Measurements from ENCODE around the gene APBA1. TPM values are rescaled to one million over a fixed set of nuclear protein-coding genes. Genes with fewer than 3 reads are reported as not detected.

Gene APBA1
- total and polyA plus RNA-seq, 9 of the 15 experiments (the other 6 are each of a cell fraction or from before 2014, with no cell fraction given): 0.01 to 0.02 TPM; not detected in 7

DNA sequence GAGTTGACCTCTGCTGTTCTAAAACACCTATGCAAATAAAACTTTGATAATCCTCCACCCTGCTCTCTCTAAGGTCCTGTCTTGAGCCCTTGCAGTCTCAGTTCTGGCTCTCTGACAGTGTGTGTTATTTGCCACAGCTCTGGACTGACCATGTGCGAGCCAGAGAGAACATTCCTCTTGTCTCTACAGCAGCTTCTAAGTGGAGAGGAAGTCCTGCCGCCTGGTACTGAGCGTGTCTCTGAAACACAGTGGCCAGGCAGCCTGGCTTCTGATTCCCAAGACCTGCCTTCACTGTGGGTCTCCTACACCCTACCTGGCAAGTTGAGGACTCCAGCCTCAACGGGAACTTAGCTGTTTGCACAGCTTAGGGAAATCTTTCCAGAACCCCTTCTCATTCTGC, 285.5 kb downstream of the APBA1 start:
- DNase-seq (ENCODE audit: extremely low read depth in 1 of 4, low spot score in 3 of 4) (no peak), ATAC-seq (no peak), FAIRE-seq (no peak)
- Histone ChIP-seq H3K79me2 (ENCODE audit: control insufficient read depth, insufficient read depth, low read length) (no peaks in the 10 kb centered on the region), H3K27ac (ENCODE audit: extremely low read depth, low read depth, low read length) (no peak overlapping the region), H3K4me3 (no peak overlapping the region), H4K20me1 (replicated peaks; ENCODE audit: control insufficient read depth, insufficient read depth, low read length) (no peaks in the 10 kb centered on the region), H3K27me3 (ENCODE audit: control insufficient read depth in 2 of 2, insufficient read depth in 2 of 2, low read length in 2 of 2) (peaks cover 2 to 27% of the 10 kb centered on the region in 2 experiments; a peak in 4 of 5 replicates), H3K9ac (ENCODE audit: insufficient read depth in 1 of 2, low read depth in 2 of 2, low read length in 2 of 2) (no peak overlapping the region), H3K4me1 (replicated peaks in 1 of 2; ENCODE audit: control insufficient read depth in 2 of 2, insufficient read depth in 2 of 2, low read length in 2 of 2) (no peaks in the 10 kb centered on the region), H2AFZ (ENCODE audit: low read depth, low read length) (no peak overlapping the region), H3K9me1 (ENCODE audit: control insufficient read depth, insufficient read depth, low read length) (no peaks in the 10 kb centered on the region), H3K9me3 (replicated peaks; ENCODE audit: control insufficient read depth, insufficient read depth, low read depth, low read length) (no peaks in the 10 kb centered on the region), H3K4me2 (ENCODE audit: insufficient read depth, low read length) (no peak overlapping the region), H3K36me3 (ENCODE audit: control insufficient read depth, insufficient read depth, low read length) (no peaks in the 10 kb centered on the region)
- ChIA-PET POLR2A (no interaction called here), CTCF (ENCODE audit: low intra/inter-chr PET ratio) (no interaction called here)
- no TSS peak for BruUV-seq (replicated peaks)
- in situ Hi-C loops (cut with MboI): no loop called here
- intact Hi-C loops (cut with micrococcal nuclease): no loop called here
- 3% methylated on average over 4 of the region's 4 CpGs for WGBS (ENCODE audit: insufficient coverage, low coverage, missing lambda C conversion rate)
- no peak for TF ChIP-seq NCOA6 (IDR thresholded peaks at IDR 0.05)
- TF ChIP-seq U2AF1 (optimal IDR thresholded peaks at IDR 0.05; ENCODE audit: low read depth, low read length): no peak
- TF ChIP-seq, protein P1, sequence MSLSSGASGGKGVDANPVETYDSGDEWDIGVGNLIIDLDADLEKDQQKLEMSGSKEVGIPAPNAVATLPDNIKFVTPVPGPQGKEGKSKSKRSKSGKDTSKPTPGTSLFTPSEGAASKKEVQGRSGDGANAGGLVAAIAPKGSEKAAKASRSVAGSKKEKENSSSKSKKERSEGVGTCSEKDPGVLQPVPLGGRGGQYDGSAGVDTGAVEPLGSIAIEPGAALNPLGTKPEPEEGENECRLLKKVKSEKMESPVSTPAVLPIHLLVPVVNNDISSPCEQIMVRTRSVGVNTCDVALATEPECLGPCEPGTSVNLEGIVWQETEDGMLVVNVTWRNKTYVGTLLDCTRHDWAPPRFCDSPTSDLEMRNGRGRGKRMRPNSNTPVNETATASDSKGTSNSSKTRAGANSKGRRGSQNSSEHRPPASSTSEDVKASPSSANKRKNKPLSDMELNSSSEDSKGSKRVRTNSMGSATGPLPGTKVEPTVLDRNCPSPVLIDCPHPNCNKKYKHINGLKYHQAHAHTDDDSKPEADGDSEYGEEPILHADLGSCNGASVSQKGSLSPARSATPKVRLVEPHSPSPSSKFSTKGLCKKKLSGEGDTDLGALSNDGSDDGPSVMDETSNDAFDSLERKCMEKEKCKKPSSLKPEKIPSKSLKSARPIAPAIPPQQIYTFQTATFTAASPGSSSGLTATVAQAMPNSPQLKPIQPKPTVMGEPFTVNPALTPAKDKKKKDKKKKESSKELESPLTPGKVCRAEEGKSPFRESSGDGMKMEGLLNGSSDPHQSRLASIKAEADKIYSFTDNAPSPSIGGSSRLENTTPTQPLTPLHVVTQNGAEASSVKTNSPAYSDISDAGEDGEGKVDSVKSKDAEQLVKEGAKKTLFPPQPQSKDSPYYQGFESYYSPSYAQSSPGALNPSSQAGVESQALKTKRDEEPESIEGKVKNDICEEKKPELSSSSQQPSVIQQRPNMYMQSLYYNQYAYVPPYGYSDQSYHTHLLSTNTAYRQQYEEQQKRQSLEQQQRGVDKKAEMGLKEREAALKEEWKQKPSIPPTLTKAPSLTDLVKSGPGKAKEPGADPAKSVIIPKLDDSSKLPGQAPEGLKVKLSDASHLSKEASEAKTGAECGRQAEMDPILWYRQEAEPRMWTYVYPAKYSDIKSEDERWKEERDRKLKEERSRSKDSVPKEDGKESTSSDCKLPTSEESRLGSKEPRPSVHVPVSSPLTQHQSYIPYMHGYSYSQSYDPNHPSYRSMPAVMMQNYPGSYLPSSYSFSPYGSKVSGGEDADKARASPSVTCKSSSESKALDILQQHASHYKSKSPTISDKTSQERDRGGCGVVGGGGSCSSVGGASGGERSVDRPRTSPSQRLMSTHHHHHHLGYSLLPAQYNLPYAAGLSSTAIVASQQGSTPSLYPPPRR (CRISPR knock-in tag; IDR thresholded peaks at IDR 0.05; ENCODE audit: borderline replicate concordance): no peak
- TF ChIP-seq DPF2 (IDR thresholded peaks at IDR 0.05): no peak
- no peak for TF ChIP-seq BCOR (IDR thresholded peaks at IDR 0.05)
- TF ChIP-seq ZNF431 (CRISPR knock-in tag; IDR thresholded peaks at IDR 0.05): no peak
- TF ChIP-seq KLF13 (tag; IDR thresholded peaks at IDR 0.05; ENCODE audit: borderline replicate concordance, low read depth): no peak
- TF ChIP-seq SAFB2 (IDR thresholded peaks at IDR 0.05; ENCODE audit: borderline replicate concordance, low read depth, low read length, severe bottlenecking): no peak
- TF ChIP-seq, protein P2, sequence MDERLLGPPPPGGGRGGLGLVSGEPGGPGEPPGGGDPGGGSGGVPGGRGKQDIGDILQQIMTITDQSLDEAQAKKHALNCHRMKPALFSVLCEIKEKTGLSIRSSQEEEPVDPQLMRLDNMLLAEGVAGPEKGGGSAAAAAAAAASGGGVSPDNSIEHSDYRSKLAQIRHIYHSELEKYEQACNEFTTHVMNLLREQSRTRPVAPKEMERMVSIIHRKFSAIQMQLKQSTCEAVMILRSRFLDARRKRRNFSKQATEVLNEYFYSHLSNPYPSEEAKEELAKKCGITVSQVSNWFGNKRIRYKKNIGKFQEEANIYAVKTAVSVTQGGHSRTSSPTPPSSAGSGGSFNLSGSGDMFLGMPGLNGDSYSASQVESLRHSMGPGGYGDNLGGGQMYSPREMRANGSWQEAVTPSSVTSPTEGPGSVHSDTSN (CRISPR knock-in tag; IDR thresholded peaks at IDR 0.05; ENCODE audit: low read depth): no peak
- TF ChIP-seq, protein P2 (tag; conservative IDR thresholded peaks at IDR 0.05; ENCODE audit: low read depth): no peak
- no peak for TF ChIP-seq ZFP36 (IDR thresholded peaks at IDR 0.05; ENCODE audit: low read depth, low read length, partially characterized antibody)
- TF ChIP-seq GTF2F1 (IDR thresholded peaks at IDR 0.05; ENCODE audit: low read depth, low read length): no peak
- no peak for TF ChIP-seq TEAD2 (tag; IDR thresholded peaks at IDR 0.05)
- no peak for TF ChIP-seq ZNF384 (IDR thresholded peaks at IDR 0.05; ENCODE audit: low read depth, low read length)
